Left forelimb (tissue), 1 donor: ENCODE data around the gene FAM81A.

Experiments
- DNase-seq: peaks from one replicate; pipeline ENCODE4 v3.0.0-alpha.2; 2018; ENCODE audit warnings: low spot score

FAM81A gene

DNA sequence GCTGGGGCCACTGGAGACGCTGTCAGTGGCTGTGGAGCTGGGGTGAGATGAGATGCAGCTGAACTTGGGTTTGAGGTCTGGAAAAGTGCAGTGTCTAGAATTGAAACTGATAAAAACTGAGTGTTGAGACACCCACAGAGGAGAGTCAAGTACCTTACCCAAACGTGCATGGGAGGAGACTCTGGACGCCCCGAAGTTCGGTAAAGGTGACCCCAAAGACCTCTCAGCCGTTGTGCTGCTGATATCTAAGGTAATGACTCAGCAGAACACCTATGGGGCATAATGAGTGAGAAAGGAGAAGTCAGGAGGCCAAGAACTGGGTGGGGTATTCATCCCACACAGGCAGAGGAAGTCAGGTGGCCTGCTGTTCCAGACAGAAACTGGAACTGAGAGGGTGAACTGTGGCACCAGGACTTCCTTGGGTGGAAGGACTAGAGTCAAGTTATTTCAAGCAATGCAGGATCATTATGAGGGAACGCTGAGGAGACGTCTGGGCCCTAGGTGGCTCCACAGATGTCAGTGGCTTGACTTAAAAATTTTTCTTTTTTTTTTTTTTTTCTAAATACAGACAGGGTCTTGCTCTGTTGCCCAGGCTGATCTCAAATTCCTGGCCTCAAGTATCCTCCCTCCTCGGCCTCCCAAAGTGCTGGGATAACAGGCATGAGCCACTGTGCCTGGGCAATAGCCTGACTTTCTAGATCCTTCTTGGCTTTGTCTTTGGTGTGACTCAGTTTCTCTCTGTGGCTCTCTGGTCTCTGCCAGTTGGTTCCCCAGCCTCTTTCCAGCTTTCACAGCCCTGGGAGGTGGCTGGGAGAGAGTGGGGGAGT lies 105.9 kb downstream of the FAM81A start:
- no peak for DNase-seq

- no peak for DNase-seq
Measured at GRCh38 chr15:59545573-59545972, 107.6 kb downstream of the FAM81A start.

GRCh38 chr15:59548501-59549226 lies 110.7 kb downstream of the FAM81A start:
- no peak for DNase-seq

DNA sequence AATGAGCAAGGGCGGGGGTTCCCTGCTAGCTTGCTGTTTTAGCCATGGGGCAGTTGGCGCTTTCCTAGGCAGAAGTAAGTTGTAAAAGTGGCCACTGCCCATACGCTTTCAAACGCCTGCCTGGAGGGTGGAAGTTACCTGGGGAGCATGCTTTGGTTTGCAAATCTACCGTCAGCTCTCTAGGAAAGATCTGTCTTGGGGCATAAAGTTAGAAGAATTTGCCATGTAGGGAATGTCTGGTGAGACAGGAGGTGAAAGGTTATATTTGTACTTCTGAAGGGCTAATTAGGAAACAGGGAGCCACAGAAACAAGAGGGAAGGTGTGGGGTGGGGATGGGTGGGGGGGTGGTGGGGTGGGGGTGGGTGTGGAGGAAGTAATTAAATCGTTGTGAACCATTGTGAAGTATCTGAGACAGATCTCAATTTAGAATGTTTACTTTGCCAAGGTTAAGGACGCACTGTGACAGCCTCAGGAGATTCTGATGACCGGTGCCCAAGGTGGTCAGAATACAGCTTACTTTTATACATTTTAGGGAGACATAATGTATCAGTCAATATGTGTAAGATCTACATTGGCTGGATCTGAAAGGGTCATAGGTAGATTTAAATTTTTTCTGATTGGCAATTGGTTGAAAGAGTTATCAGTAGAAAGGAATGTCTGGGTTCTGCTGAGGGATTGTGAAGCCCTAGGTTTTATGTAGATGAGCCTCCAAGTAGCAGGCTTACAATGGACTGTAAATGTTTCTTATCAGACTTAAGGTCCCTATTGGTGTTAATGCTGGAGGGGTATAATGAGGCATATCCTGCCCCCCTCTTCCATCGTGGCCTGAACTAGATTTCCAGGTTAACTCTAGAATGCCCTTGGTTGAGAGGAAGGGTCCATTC lies 111.6 kb downstream of the FAM81A start:
- no peak for DNase-seq

DNA sequence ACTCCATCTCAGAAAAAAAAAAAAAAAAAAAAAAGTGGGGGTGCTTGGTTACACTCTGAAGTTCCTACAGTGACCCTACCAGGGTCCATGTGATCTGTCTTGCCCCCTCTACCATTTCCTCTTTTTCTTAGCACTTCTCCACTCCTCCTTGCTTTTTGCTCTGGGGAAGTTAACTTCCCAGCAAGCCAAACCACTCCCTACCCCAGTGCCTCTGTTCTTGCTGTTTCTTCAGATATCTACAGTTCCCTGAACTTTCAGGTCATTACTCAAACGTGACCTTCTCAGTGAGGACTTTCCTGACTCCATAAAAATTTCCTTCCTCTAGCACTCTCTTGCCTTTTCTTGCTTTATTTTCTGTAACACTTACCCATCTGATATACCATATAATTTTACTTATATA lies 112.5 kb downstream of the FAM81A start:
- DNase-seq = no peak

DNA sequence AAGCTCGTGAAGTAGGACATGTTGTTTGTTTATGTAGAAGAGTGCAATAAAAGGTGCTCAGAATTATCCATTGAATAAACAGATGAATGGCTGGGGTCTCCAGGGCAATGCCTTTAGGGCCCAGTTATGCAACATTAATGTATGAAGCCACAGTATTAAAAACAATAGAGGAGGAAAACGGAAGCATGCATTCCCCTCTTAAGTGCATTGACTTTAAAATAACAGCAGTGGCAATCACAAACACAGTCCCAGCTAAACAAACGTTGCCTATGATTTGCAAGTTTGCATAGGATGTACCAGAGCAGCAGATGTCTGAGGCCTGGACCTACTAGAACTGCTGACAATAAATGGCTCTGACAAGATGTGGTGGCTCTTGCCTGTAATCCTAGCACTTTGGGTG lies 113.0 kb downstream of the FAM81A start:
- no peak for DNase-seq

DNA sequence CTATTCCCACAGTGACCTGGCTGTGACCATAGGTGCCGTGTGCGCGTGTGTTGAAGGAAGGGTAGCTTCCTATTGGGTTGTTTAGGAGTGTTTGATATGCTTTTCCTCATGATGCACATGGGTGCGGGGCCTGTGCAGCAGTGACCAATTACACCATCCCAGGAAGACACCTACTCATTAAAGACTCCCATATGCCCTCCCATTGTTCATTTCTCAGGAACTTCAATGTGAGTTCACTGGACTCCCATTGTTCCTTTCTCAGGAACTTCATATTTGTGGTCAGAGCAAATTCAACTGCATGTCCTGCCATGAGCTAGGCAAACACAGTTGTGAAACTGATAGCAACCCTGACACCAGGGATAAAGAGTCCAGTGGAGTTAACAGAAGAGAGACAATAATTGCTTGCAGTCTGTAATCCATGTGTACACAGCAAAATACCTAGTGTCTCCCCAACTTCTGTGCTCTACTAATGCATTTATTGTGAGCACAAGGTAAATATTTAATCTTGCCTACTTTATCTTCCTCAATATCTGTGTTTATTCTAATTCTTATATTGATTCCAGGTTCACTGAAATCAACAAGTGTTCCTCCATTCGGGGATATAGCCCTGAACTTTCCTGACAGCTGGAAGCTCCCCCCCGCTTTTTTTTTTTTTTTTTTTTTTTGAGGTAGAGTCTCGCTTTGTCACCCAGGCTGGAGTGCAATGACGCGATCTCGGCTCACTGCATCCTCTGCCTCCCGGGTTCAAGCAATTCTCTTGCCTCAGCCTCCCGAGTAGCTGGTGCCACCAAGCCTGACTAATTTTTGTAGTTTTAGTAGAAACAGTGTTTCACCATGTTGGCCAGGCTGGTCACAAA lies 116.1 kb downstream of the FAM81A start:
- no peak for DNase-seq

- no peak for DNase-seq
Measured at GRCh38 chr15:59555696-59556095, 117.7 kb downstream of the FAM81A start.

GRCh38 chr15:59556380-59556779 lies 118.4 kb downstream of the FAM81A start:
- DNase-seq = no peak

DNA sequence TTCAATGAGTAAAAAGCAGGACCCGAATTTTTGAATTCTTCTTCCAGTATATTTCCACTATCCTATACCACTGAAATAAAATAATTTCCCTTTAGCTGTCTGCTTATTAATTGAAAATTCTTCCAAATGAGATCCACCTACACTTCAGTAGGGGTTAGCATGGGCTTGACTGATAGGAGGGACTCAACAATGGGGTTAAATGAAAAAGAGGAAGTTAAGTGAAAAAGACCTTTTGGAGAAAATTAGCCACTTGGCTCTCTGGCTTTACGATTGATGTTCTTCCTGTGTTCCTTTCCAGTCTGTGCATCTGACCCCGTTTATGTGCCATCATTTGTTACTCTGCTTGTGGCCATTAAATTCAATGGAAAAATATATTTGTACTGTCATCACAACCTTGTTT lies 119.6 kb downstream of the FAM81A start:
- DNase-seq = no peak

GRCh38 chr15:59558851-59559250 lies 120.9 kb downstream of the FAM81A start:
- no peak for DNase-seq

DNA sequence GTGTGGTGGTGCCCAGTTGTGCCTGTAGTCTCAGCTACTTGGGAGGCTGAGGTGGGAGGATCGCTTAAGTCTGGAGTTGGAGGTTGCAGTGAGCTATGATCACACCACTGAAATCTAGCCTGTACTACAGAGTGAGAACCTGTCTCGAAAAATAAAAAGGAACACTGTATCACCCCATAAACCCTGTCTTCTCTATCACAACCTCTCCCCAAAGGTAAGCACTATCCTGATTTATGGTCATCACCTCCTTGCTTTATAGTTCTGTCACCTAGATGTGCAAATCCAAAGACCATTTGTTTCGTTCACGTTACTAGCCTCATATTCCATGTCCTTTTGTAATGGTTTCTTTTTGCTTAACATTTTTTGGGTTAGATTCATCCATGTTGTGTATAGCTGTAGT lies 123.6 kb downstream of the FAM81A start:
- DNase-seq = no peak

- DNase-seq = no peak
Measured at GRCh38 chr15:59562448-59563186, 124.6 kb downstream of the FAM81A start.

GRCh38 chr15:59565299-59565698 lies 127.3 kb downstream of the FAM81A start:
- DNase-seq = no peak

DNA sequence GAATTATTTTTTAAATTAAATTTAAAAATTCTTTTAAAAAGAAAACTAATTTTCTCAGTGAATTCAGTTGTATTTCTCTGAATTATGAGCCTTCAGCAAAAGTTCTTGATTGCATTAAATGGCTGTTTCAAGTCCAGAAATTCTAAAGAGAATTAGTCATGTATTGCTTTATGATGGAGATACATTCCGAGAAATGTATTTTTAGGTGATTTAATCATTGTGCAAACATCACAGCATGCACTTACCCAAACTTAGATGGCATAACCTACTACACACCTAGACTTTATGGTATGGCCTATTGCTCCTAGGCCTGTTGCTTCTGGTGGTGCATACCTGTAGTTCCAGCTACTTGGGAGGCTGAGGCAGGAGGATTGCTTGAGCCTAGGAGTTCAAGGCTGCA lies 129.3 kb downstream of the FAM81A start:
- DNase-seq = no peak

DNA sequence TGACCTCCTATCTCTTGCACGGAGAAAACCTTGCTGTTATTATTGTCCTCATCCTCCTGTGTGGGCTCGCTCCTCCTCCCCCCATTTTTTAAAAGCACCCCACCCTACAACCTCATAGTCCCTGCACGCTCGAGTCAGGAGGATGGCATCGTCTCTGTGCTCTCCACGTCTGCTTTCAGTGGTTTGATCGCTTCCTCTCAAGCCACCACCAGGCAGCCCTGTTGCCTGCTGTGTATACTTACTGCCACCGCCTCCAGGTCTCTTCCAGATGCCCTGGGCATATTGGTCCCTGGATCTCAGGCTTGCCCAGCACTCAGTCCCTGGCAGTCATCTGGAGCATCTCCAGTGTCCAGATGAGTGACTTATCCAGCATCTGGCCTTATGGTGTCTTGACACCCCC lies 131.5 kb downstream of the FAM81A start:
- DNase-seq = no peak

- no peak for DNase-seq
Measured at GRCh38 chr15:59570315-59570714, 132.3 kb downstream of the FAM81A start.

GRCh38 chr15:59571606-59572005 lies 133.6 kb downstream of the FAM81A start:
- DNase-seq = no peak
